A673 (cell line): ENCODE data around the gene GRIK1. TPM values are rescaled to one million over a fixed set of nuclear protein-coding genes. Genes with fewer than 3 reads are reported as not detected.

Experiments used
- BruUV-seq: library from RNA; stranded (reverse); fragments of 400-500 nt; replicated peaks from 2 replicates; lab custom pipeline; 2021; lab: Mats Ljungman, UMichigan
- CTCF ChIA-PET: fragments of 300-600 bp; sonication (Branson Sonifier 250); formaldehyde crosslinking; loops from one replicate; lab custom pipeline; 2022; ENCODE audit warnings: antibody characterized with exemption; lab: Charles Lee
- POLR2A ChIA-PET: fragments of 300-600 bp; sonication (Branson Sonifier 250); formaldehyde crosslinking; loops from one replicate; lab custom pipeline; 2022; ENCODE audit warnings: antibody characterized with exemption; ENCODE audit not compliant: low non-redundant PET; lab: Charles Lee
- DNase-seq: peaks from one replicate; pipeline ENCODE4 v3.0.0-alpha.2; 2015; ENCODE audit warnings: low spot score
- H3K27ac ChIP-seq: fragments of 200-600 bp; sonication (generic); 2 replicates; pipeline ENCODE4 v1.5.1; 2016; ENCODE audit warnings: mixed run types, low read depth, mild to moderate bottlenecking, mixed read lengths, antibody characterized with exemption, low read length; ENCODE audit not compliant: poor library complexity, severe bottlenecking
- H3K27me3 ChIP-seq: fragments of 200-600 bp; sonication (generic); replicated peaks from 2 replicates; pipeline ENCODE4 v1.6.1; 2017; ENCODE audit warnings: mixed run types, low read depth, mild to moderate bottlenecking, mixed read lengths, antibody characterized with exemption, low read length; ENCODE audit not compliant: insufficient read depth, poor library complexity
- H3K36me3 ChIP-seq: fragments of 200-600 bp; sonication (generic); 2 replicates; pipeline ENCODE4 v1.6.1; 2016; ENCODE audit warnings: mixed run types, mild to moderate bottlenecking, mixed read lengths, antibody characterized with exemption, low read length; ENCODE audit not compliant: insufficient read depth, poor library complexity, severe bottlenecking
- H3K4me1 ChIP-seq: fragments of 200-600 bp; sonication (generic); 2 replicates; pipeline ENCODE4 v1.6.1; 2017; ENCODE audit warnings: mixed run types, mild to moderate bottlenecking, mixed read lengths, antibody characterized with exemption, low read length; ENCODE audit not compliant: insufficient read depth, poor library complexity, severe bottlenecking
- H3K4me3 ChIP-seq: fragments of 200-600 bp; sonication (generic); 2 replicates; pipeline ENCODE4 v1.5.1; 2016; ENCODE audit warnings: low read depth, mixed run types, mild to moderate bottlenecking, mixed read lengths, low read length; ENCODE audit not compliant: poor library complexity, severe bottlenecking
- H3K9me3 ChIP-seq: fragments of 200-600 bp; sonication (generic); 2 replicates; pipeline ENCODE4 v1.6.1; 2016; ENCODE audit warnings: mixed run types, low read depth, mild to moderate bottlenecking, mixed read lengths, antibody characterized with exemption, low read length; ENCODE audit not compliant: poor library complexity, severe bottlenecking
- EZH2 ChIP-seq: fragments of 200-600 bp; sonication (generic); IDR thresholded peaks from 2 replicates; pipeline ENCODE4 v1.6.1; 2017; ENCODE audit warnings: borderline replicate concordance, low read depth, mild to moderate bottlenecking, mixed read lengths, antibody characterized with exemption, low read length; ENCODE audit not compliant: poor library complexity, severe bottlenecking
- intact Hi-C: fragments of 100-400 bp; cut with micrococcal nuclease; formaldehyde crosslinking; loops from one replicate; pipeline ENCODE4 v1.10.0; 2022; ENCODE audit not compliant: unreplicated experiment
- total RNA-seq: library from RNA; stranded (reverse); gene quantifications from 2 replicates; pipeline ENCODE4 v1.2.3, GENCODE V29; 2021
- TF ChIP-seq, protein P1 (sequence below): fragments of 300-800, 200-600 bp; sonication (generic); conservative IDR thresholded peaks from 2 replicates; pipeline ENCODE4 v1.5.1; 2017; ENCODE audit warnings: low read depth, mild to moderate bottlenecking, antibody characterized with exemption, low read length, moderate library complexity, mixed read lengths

GRIK1 gene
- total RNA-seq, 1 experiment from 2014 or later: 0.67 TPM

DNA sequence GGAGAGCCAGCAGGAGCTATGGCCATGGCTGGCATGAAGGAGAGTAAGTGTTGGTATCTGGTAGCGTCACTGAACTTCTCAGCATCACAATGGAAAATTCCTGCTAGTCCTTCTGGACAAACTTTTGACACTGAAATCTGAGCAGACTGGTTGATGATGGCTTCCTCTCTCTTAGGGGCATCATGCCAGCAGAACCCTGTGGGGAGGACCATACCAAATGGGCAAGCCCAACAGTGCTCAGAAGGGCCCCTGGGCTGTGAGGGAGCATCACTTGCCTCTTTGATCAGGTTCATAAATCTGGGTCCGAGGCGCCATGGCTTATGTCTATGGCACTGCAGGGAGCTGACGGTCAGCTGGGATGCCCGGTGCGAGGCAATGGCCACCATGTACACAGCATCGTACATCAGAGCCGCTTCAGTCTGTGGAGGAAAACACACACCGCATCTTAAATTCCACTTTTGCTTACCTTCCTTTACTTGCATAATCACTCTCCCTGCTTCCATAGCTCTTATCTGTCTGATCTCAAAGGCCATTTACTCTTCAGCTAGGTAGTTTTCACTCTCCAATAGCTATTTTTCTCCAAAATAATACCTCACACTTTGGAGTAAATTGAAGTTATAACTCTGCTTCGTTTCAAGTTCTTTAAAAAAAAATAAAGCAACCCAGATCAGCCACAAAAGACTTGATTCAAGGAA lies 297.1 kb downstream of the GRIK1 start:
- ChIA-PET CTCF (no interaction called here), POLR2A (no interaction called here)
- H3K27me3 ChIP-seq: no peaks in the 10 kb centered on the region
- no peaks in the 10 kb centered on the region for H3K4me1 ChIP-seq
- no peak for TF ChIP-seq EZH2
- TF ChIP-seq, protein P1, sequence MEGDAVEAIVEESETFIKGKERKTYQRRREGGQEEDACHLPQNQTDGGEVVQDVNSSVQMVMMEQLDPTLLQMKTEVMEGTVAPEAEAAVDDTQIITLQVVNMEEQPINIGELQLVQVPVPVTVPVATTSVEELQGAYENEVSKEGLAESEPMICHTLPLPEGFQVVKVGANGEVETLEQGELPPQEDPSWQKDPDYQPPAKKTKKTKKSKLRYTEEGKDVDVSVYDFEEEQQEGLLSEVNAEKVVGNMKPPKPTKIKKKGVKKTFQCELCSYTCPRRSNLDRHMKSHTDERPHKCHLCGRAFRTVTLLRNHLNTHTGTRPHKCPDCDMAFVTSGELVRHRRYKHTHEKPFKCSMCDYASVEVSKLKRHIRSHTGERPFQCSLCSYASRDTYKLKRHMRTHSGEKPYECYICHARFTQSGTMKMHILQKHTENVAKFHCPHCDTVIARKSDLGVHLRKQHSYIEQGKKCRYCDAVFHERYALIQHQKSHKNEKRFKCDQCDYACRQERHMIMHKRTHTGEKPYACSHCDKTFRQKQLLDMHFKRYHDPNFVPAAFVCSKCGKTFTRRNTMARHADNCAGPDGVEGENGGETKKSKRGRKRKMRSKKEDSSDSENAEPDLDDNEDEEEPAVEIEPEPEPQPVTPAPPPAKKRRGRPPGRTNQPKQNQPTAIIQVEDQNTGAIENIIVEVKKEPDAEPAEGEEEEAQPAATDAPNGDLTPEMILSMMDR: no peak
- no peak overlapping the region for H3K4me3 ChIP-seq
- no peaks in the 10 kb centered on the region for H3K9me3 ChIP-seq
- BruUV-seq: no TSS peak
- DNase-seq: no peak
- no peak overlapping the region for H3K27ac ChIP-seq
- intact Hi-C loops: no loop called here
- H3K36me3 ChIP-seq: no peaks in the 10 kb centered on the region

DNA sequence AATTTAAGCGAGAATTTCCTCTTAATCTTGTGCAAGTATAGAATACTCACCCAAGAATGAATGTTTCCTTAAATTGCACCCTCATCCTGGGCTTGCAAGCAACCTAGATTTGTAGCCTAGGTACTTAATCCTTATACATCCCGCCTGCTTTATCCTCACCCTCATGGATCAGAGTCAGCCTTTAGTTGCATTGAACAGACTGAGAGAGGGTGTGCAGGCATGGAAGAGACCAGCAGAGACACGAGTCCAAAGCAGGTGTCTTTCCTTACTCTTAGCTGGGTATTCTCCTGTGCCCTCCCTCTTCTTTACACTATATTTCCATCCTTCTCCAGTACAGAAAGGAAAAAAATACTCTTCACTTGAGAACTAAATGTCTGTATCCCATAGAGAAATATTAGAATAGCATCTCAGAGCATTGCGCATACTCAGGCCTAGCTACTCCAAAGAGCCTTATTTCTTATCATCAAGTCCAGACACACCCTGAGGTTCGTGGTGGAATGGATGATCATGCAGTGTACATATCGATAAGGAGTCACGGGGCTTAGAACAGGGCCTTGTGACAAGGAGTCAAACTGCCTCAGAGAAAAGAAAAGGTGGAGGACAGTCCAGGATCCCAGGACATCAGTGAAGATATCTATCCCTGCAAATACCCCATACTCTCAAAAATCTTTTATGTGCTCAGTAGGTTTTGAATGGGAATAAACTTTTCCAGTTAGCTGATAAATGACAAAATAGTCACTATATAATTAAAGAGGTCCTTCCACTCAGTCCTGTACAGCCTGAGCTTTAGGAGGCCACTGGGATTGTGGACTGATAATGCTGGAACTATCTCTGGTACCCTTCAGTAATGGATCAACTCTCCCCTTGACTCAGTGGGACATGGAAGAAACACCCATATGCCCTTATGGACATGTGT lies 297.9 kb downstream of the GRIK1 start:
- CTCF ChIA-PET: no interaction called here
- intact Hi-C loops: no loop called here
- H3K27ac ChIP-seq: no peak overlapping the region
- H3K4me3 ChIP-seq: no peak overlapping the region
- no peaks in the 10 kb centered on the region for H3K9me3 ChIP-seq
- TF ChIP-seq, protein P1: no peak
- no peak for TF ChIP-seq EZH2
- no peaks in the 10 kb centered on the region for H3K27me3 ChIP-seq
- DNase-seq: no peak
- no TSS peak for BruUV-seq
- no peaks in the 10 kb centered on the region for H3K36me3 ChIP-seq
- H3K4me1 ChIP-seq: no peaks in the 10 kb centered on the region
- POLR2A ChIA-PET: no interaction called here

DNA sequence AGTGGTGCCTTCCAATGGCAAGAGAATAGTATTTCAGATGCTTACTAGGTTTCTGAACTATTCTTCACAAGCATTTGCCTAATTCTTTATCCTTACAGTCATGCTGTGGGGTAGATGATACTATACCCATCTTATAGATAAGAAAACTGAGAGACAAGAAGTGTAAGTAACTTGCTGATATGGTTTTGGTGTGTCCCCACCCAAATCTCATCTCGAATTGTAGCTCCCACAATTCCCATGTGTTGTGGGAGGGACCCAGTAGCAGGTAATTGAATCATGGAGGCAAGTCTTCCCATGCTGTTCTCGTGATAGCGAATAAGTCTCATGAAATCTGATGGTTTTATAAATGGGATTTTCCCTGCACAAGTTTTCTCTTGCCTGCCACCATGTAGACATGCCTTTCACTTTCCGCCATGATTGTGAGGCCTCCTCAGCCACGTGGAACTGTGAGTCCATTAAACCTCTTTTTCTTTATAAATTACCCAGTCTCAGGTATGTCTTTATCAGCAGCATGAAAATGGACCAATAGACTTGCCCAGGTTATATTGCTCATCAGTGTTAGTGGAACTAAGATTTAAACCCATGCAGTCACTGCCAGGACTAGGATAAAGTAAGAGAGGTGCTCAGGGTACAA lies 298.7 kb downstream of the GRIK1 start:
- H3K4me3 ChIP-seq: no peak overlapping the region
- BruUV-seq: no TSS peak
- H3K27me3 ChIP-seq: no peaks in the 10 kb centered on the region
- intact Hi-C loops: no loop called here
- H3K4me1 ChIP-seq: no peaks in the 10 kb centered on the region
- no peak for DNase-seq
- POLR2A ChIA-PET: no interaction called here
- no peak for TF ChIP-seq EZH2
- TF ChIP-seq, protein P1: no peak
- no peak overlapping the region for H3K27ac ChIP-seq
- CTCF ChIA-PET: no interaction called here
- H3K36me3 ChIP-seq: no peaks in the 10 kb centered on the region
- H3K9me3 ChIP-seq: no peaks in the 10 kb centered on the region
